HEK293T (cell line): ENCODE measurements around the gene MTARC2.

Experiments used
- ARNT ChIP-seq: fragments of 450-650 bp; IDR thresholded peaks from 2 replicates; pipeline ENCODE4 v1.6.1; 2017; ENCODE audit warnings: mild to moderate bottlenecking
- BHLHE40 ChIP-seq: fragments of 450-650 bp; IDR thresholded peaks from 2 replicates; pipeline ENCODE4 v1.6.1; 2016; ENCODE audit warnings: mild to moderate bottlenecking, moderate library complexity, borderline replicate concordance
- ELF4 ChIP-seq: fragments of 450-650 bp; IDR thresholded peaks from 2 replicates; pipeline ENCODE4 v1.6.1; 2017; ENCODE audit warnings: antibody characterized with exemption
- FOXK2 ChIP-seq: fragments of 450-650 bp; IDR thresholded peaks from 2 replicates; pipeline ENCODE4 v1.6.1; 2016; ENCODE audit warnings: mild to moderate bottlenecking
- FOXM1 ChIP-seq: fragments of 450-650 bp; IDR thresholded peaks from 2 replicates; pipeline ENCODE4 v1.6.1; 2017; ENCODE audit warnings: mild to moderate bottlenecking, borderline replicate concordance
- L3MBTL2 ChIP-seq: fragments of 450-650 bp; conservative IDR thresholded peaks from 2 replicates; pipeline ENCODE4 v1.6.1; 2016; ENCODE audit warnings: mild to moderate bottlenecking
- NFRKB ChIP-seq: fragments of 450-650 bp; IDR thresholded peaks from 2 replicates; pipeline ENCODE4 v1.6.1; 2016; ENCODE audit warnings: mild to moderate bottlenecking, moderate library complexity
- SUZ12 ChIP-seq: fragments of 450-650 bp; IDR thresholded peaks from 2 replicates; pipeline ENCODE4 v1.6.1; 2016; ENCODE audit warnings: mild to moderate bottlenecking
- TARDBP ChIP-seq: fragments of 450-650 bp; IDR thresholded peaks from 2 replicates; pipeline ENCODE4 v1.6.1; 2016
- TF ChIP-seq, protein P1 (sequence below): fragments of 450-650 bp; IDR thresholded peaks from 2 replicates; pipeline ENCODE4 v1.6.1; 2016

DNA sequence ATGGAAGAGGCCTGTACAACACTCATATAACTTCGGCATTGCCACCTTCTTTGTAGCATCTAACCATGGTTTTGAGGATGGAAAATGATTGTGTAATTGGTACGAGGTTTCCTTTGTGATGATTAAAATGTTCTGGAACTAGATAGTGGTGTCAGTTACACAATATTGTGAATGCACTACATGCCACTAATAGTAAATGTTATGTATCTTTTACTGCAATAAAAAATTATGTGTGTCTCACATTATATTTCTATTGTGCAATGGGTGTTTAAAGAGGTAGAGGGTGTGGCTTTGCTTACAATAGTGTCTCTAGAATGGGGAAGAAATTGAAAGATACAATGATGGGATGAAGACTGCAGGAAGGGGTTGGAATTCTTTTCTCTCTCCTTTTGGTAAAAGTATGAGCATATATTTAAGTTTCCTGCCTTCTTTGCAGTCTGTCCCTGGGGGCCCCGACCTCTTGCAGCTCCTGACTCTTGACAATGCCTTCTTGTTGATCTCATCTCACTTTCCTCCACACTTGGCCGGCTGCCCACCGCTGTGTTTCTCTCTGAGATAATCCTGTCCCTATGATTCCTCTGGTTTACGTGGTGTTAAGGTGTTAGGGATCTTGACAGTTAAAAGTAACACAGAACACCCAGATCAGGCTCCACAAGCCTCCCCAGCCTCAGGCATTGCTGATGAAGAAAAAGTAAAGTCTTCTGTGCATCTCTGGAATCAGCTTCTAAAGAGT, 77.9 kb downstream of the MTARC2 start:
- TF ChIP-seq BHLHE40 (no peak), FOXM1 (no peak), ELF4 (no peak), TARDBP (no peak), FOXK2 (no peak), NFRKB (no peak), SUZ12 (no peak), L3MBTL2 (no peak), ARNT (no peak)
- TF ChIP-seq, protein P1, sequence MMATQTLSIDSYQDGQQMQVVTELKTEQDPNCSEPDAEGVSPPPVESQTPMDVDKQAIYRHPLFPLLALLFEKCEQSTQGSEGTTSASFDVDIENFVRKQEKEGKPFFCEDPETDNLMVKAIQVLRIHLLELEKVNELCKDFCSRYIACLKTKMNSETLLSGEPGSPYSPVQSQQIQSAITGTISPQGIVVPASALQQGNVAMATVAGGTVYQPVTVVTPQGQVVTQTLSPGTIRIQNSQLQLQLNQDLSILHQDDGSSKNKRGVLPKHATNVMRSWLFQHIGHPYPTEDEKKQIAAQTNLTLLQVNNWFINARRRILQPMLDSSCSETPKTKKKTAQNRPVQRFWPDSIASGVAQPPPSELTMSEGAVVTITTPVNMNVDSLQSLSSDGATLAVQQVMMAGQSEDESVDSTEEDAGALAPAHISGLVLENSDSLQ = no peak
